ENCODE results near the gene ADIPOR2. TPM values are rescaled to one million over a fixed set of nuclear protein-coding genes. Genes with fewer than 3 reads are reported as not detected.

Gene ADIPOR2
- total RNA-seq, 1 experiment from 2014 or later, result 26.5 TPM

DNA sequence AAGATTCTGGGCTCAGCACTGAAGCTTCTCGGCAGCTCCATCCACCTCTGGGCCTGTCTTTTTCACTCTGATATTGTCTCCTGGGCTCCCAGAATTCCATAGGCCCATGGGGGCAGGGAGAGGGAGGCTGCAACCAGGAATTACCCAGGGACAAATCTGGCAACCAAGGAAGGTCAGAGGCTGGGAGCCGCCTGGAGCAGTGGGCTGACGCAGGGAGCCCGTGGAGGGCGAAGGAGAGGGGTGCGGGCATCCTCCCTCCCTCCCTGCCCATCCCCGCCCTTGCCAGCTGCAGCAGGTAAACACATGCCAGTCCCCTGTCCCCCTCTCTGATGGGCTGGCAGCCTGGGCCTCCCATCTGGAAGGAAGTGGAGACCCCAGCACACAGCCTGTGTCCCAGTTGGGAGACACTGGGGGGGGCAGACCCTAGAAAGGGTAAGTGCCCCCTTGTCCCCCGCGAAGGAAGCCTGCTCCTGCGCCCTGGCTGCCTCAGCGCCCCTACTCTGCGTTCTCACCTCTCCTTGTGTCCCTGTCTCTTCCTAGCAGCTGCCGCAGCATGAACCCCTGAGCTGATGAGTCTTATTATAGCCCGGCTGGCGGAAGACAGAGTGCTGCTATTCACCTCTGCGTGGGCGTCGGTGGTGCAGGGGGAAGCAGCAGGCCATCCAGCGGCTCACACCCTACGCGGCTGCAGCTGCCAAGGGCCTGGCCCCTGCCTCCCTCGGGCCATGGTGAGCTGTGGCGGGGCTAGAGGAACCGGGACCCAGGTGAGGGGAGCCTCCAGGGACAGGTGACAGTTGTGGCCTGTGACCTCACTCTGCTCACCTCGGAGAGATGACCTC is 136.2 kb downstream of the ADIPOR2 start:
- Histone ChIP-seq H3K27me3 (ENCODE audit: low read length) (peaks cover 36% of the 10 kb centered on the region), H3K9me3 (ENCODE audit: low read length) (no peaks in the 10 kb centered on the region), H3K4me1 (ENCODE audit: insufficient read depth, low read length) (peaks cover 2% of the 10 kb centered on the region; the same call in 1 of the 2 replicates), H3K9me2 (replicated peaks; ENCODE audit: low read length) (no peaks in the 10 kb centered on the region), H3K79me2 (ENCODE audit: low read length) (no peaks in the 10 kb centered on the region), H2AFZ (ENCODE audit: low read length) (no peak overlapping the region), H4K20me1 (ENCODE audit: low read length) (no peaks in the 10 kb centered on the region), H3K36me3 (ENCODE audit: low read depth, low read length) (no peaks in the 10 kb centered on the region), H3F3A (ENCODE audit: low read length, unreplicated experiment) (no peaks in the 10 kb centered on the region), H3K9ac (ENCODE audit: low read length) (no peak overlapping the region), H3K4me3 (ENCODE audit: low read length) (no peak overlapping the region), H3K4me2 (ENCODE audit: low read length) (no peak overlapping the region), H3K27ac (ENCODE audit: low read length) (no peak overlapping the region)
- ATAC-seq (no peak), DNase-seq (no peak)
- CTCF ChIA-PET, result no interaction called here
- POLR2A ChIA-PET (ENCODE audit: unreplicated experiment), result no interaction called here
- intact Hi-C loops (cut with micrococcal nuclease), result no loop called here
- BruUV-seq (replicated peaks), result no TSS peak
- TF ChIP-seq EZH2phosphoT487 (IDR thresholded peaks at IDR 0.05; ENCODE audit: borderline replicate concordance, low read length), result no peak
- TF ChIP-seq CTCF (conservative IDR thresholded peaks at IDR 0.05; ENCODE audit: low read depth, low read length), result no peak
- no peak for TF ChIP-seq EZH2 (IDR thresholded peaks at IDR 0.05; ENCODE audit: low read length, unreplicated experiment)

- TF ChIP-seq EZH2 (IDR thresholded peaks at IDR 0.05; ENCODE audit: low read length, unreplicated experiment), result no peak
- no peak for TF ChIP-seq CTCF (conservative IDR thresholded peaks at IDR 0.05; ENCODE audit: low read depth, low read length)
- TF ChIP-seq EZH2phosphoT487 (IDR thresholded peaks at IDR 0.05; ENCODE audit: borderline replicate concordance, low read length), result no peak
- Histone ChIP-seq H3K27me3 (ENCODE audit: low read length) (peaks cover 33% of the 10 kb centered on the region), H3K4me2 (ENCODE audit: low read length) (no peak overlapping the region), H3F3A (ENCODE audit: low read length, unreplicated experiment) (no peaks in the 10 kb centered on the region), H3K27ac (ENCODE audit: low read length) (no peak overlapping the region), H3K36me3 (ENCODE audit: low read depth, low read length) (no peaks in the 10 kb centered on the region), H2AFZ (ENCODE audit: low read length) (no peak overlapping the region), H3K9ac (ENCODE audit: low read length) (no peak overlapping the region), H3K4me1 (ENCODE audit: insufficient read depth, low read length) (peaks cover 2% of the 10 kb centered on the region; the same call in 1 of the 2 replicates), H3K79me2 (ENCODE audit: low read length) (no peaks in the 10 kb centered on the region), H3K9me2 (replicated peaks; ENCODE audit: low read length) (no peaks in the 10 kb centered on the region), H3K9me3 (ENCODE audit: low read length) (no peaks in the 10 kb centered on the region), H3K4me3 (ENCODE audit: low read length) (no peak overlapping the region), H4K20me1 (ENCODE audit: low read length) (no peaks in the 10 kb centered on the region)
- ChIA-PET POLR2A (ENCODE audit: unreplicated experiment) (no interaction called here), CTCF (no interaction called here)
- no TSS peak for BruUV-seq (replicated peaks)
- ATAC-seq, result no peak
- intact Hi-C loops (cut with micrococcal nuclease), result no loop called here
- no peak for DNase-seq
Observed at GRCh38 chr12:1827826-1828805, 137.2 kb downstream of the ADIPOR2 start.

Data from PC-3 (cell line).